SU-DHL-6 (cell line): ENCODE results near the gene FSIP2.

Source experiments
- EZH2phosphoT487 ChIP-seq: fragments of 200-600 bp; sonication (generic), shearing (Covaris generic); conservative IDR thresholded peaks from 2 replicates; pipeline ENCODE4 v1.6.1; 2018; ENCODE audit warnings: mild to moderate bottlenecking, antibody characterized with exemption, low read length, moderate library complexity, mixed read lengths
- TF ChIP-seq, protein P1 (sequence below): fragments of 200-600 bp; sonication (generic); IDR thresholded peaks from one replicate; pipeline ENCODE4 v1.5.1; 2017; ENCODE audit warnings: antibody characterized with exemption, mild to moderate bottlenecking, low read length, moderate library complexity; ENCODE audit not compliant: insufficient read depth, poor library complexity, severe bottlenecking

DNA sequence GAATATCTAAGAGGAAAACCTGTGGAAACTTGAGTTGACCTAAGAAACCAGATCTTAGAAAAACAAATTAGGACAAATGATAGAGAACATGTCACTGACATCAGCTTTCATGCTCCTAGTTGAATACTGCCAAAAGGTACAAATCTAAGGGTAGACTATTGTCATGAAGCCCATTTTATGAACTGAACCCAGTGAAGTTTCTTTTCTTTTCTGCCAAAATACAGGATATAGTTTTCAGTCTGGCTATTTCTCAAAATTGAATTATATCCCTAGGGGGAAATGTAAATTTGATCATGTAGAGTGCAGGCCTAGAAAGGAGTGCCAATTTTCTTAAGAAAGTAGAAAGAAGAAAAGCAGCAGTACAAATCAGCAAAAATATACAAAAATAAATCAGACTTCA lies 46.6 kb downstream of the FSIP2 start:
- TF ChIP-seq, protein P1, sequence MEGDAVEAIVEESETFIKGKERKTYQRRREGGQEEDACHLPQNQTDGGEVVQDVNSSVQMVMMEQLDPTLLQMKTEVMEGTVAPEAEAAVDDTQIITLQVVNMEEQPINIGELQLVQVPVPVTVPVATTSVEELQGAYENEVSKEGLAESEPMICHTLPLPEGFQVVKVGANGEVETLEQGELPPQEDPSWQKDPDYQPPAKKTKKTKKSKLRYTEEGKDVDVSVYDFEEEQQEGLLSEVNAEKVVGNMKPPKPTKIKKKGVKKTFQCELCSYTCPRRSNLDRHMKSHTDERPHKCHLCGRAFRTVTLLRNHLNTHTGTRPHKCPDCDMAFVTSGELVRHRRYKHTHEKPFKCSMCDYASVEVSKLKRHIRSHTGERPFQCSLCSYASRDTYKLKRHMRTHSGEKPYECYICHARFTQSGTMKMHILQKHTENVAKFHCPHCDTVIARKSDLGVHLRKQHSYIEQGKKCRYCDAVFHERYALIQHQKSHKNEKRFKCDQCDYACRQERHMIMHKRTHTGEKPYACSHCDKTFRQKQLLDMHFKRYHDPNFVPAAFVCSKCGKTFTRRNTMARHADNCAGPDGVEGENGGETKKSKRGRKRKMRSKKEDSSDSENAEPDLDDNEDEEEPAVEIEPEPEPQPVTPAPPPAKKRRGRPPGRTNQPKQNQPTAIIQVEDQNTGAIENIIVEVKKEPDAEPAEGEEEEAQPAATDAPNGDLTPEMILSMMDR, result no peak
- TF ChIP-seq EZH2phosphoT487, result no peak
